Right lobe of liver (tissue), 6 donors: Measurements from ENCODE around the gene OPHN1. TPM values are rescaled to one million over a fixed set of nuclear protein-coding genes. Genes with fewer than 3 reads are reported as not detected.
A peak's percentile ranks its signal among the peaks of the same experiment; 100 is the strongest.

ENCODE experiments used
- ATAC-seq, 4 donors: fragments of 200-7000 bp; cut with Tn5 transposase; one replicate each; pipeline ENCODE4 v1.9.1; 2020; ENCODE audit warnings: mild to moderate bottlenecking in 4 of 4, moderate library complexity in 4 of 4
- DNase-seq, 3 donors: peaks; one replicate each; pipeline ENCODE4 v3.0.0-alpha.2; 2020
- H3K27ac ChIP-seq, 3 donors: fragments of 200-600 bp; one replicate each; pipeline ENCODE4 v1.8.0; 2022
- H3K27me3 ChIP-seq, 2 donors: fragments of 200-600 bp; one replicate each; pipeline ENCODE4 v1.8.0; 2022
- H3K36me3 ChIP-seq, 4 donors: fragments of 200-600 bp; sonication (generic) in 1 of 4; one replicate each; pipeline versions ENCODE4 v1.5.1 to v1.8.0; 2017 to 2022; ENCODE audit warnings: control low read depth in 1 of 4
- H3K4me1 ChIP-seq, 4 donors: fragments of 200-600 bp; sonication (generic) in 1 of 4; one replicate each; pipeline versions ENCODE4 v1.5.1 to v1.8.0; 2017 to 2022; ENCODE audit warnings: control low read depth in 1 of 4
- H3K4me3 ChIP-seq, 3 donors: fragments of 200-600 bp; one replicate each; pipeline ENCODE4 v1.8.0; 2022
- H3K9me3 ChIP-seq, 4 donors: fragments of 200-600 bp; sonication (generic) in 1 of 4; one replicate each; pipeline versions ENCODE4 v1.5.1 to v1.8.0; 2017 to 2022; ENCODE audit warnings: control low read depth in 1 of 4
- POLR2A ChIP-seq: fragments of 450-650 bp; IDR thresholded peaks from one replicate; pipeline ENCODE4 v1.6.1; 2017; ENCODE audit warnings: antibody characterized with exemption, mild to moderate bottlenecking
- WGBS: methylation state at CpG from one replicate; pipeline ENCODE4 v1.1.6; 2018; ENCODE audit warnings: low coverage, low lambda C conversion rate; ENCODE audit not compliant: insufficient coverage; ENCODE audit errors: missing lambda C conversion rate; 5-methylcytosine and 5-hydroxymethylcytosine counted together
- intact Hi-C, 2 donors: fragments of 100-400 bp; cut with DNase I; formaldehyde crosslinking; loops; one replicate each; pipeline versions ENCODE4 v1.11.2 to v1.14.1; 2022
- total RNA-seq, 6 experiments: library from RNA; depleted of rRNA in 2 of 6; stranded (reverse); fragments of >200 nt in 2 of 6; fragmentation: NEBNext Ultra II Directional in 3 of 6; extraction: Animal tissue kit (Norgen Biotek cat#: 25700) in 3 of 6; gene quantifications; one replicate each; pipeline versions ENCODE4 v1.1.0 to v1.2.4, GENCODE V29; 2016 to 2023
- TF ChIP-seq, protein P1 (sequence below), 4 donors: fragments of 200-600 bp in 3 of 4; fragments of 450-650 bp in 1 of 4; IDR thresholded peaks; one replicate each; pipeline versions ENCODE4 v1.5.1 to v1.8.0; 2016 to 2022; ENCODE audit warnings: antibody characterized with exemption in 4 of 4, mild to moderate bottlenecking in 2 of 4
- donor health status: DM: no; HTN: yes; CAD: no.
- donor health status: DM: no; HTN: no; CAD: no.
- donor health status: DM: no; HTN: no; CAD: no.
- donor health status: DM: no; HTN: yes; CAD: no.
- donor health status: DM: no; HTN: yes; CAD: no.

Gene OPHN1
- total RNA-seq, 6 experiments from 2014 or later: 0.47 to 1.2 (median 0.81) TPM

DNA sequence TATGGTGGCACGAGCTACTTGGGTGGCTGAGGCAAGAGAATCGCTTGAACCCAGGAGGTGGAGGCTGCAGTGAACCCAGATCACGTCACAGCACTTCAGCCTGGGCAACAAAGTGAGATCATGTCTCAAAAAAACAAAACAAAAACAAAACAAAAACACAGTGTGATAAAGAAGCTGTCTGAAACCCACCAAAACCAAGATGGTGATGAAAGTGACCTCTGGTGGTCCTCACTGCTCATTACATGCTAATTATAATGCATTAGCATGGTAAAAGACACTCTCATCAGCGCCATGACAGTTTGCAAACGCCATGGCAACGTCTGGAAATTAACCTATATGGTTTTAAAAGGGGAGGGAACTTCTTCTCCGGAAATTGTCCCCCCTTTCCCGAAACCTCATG is 29.4 kb upstream of the OPHN1 start:
- no peak for DNase-seq
- Histone ChIP-seq H3K36me3 (no peaks in the 10 kb centered on the region), H3K4me1 (no peaks in the 10 kb centered on the region), H3K27ac (no peak overlapping the region), H3K4me3 (no peak overlapping the region), H3K27me3 (no peaks in the 10 kb centered on the region), H3K9me3 (no peaks in the 10 kb centered on the region)
- TF ChIP-seq POLR2A: no peak
- TF ChIP-seq, protein P1, sequence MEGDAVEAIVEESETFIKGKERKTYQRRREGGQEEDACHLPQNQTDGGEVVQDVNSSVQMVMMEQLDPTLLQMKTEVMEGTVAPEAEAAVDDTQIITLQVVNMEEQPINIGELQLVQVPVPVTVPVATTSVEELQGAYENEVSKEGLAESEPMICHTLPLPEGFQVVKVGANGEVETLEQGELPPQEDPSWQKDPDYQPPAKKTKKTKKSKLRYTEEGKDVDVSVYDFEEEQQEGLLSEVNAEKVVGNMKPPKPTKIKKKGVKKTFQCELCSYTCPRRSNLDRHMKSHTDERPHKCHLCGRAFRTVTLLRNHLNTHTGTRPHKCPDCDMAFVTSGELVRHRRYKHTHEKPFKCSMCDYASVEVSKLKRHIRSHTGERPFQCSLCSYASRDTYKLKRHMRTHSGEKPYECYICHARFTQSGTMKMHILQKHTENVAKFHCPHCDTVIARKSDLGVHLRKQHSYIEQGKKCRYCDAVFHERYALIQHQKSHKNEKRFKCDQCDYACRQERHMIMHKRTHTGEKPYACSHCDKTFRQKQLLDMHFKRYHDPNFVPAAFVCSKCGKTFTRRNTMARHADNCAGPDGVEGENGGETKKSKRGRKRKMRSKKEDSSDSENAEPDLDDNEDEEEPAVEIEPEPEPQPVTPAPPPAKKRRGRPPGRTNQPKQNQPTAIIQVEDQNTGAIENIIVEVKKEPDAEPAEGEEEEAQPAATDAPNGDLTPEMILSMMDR (IDR thresholded peaks at IDR 0.05): peak; percentile 34 to 38 (median 37)
- intact Hi-C loops: no loop called here
- WGBS: 20% methylated on average over 6 of the region's 8 CpGs
- ATAC-seq: no peak

DNA sequence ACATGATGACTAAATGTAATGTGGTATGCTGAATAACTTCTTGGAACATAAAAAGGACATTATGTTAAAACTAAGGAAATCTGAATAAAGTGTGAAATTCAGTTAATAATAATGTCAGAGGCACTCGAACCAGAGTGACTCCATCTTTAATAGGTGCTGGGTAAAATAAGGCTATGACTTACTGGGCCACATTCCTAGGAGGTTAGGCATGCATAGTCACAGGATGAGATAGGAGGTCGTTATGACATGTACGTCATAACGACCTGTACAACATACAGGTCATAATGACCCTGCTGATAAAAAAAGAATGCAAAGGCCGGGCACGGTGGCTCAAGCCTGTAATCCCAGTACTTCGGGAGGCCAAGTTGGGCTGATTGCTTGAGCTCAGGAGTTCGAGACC is 28.9 kb upstream of the OPHN1 start:
- ATAC-seq: no peak
- Histone ChIP-seq H3K4me3 (no peak overlapping the region), H3K27ac (no peak overlapping the region), H3K27me3 (no peaks in the 10 kb centered on the region), H3K36me3 (no peaks in the 10 kb centered on the region), H3K4me1 (no peaks in the 10 kb centered on the region), H3K9me3 (no peaks in the 10 kb centered on the region)
- 58% methylated on average over 7 of the region's 8 CpGs for WGBS
- no peak for DNase-seq
- TF ChIP-seq, protein P1 (IDR thresholded peaks at IDR 0.05): no peak
- TF ChIP-seq POLR2A: no peak
- intact Hi-C loops: no loop called here

DNA sequence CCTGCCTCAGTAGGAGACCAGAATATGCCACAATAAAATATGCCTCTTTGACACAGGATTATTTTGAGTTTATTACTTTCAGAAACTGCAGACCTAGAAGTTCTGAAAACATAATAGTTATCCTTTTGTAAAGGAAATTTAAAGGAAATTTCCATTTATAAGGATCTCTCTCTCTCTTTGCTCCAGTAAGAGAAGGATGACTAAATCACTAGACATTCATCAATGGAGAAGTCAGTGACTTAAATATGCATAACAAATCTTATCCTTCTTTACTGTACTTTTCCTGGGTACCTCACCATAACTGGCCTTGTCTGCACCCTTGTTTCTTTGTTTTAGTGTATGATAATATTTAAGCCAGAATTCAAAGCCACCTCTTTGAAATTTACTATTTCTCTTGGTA is 28.3 kb upstream of the OPHN1 start:
- intact Hi-C loops: no loop called here
- Histone ChIP-seq H3K9me3 (no peaks in the 10 kb centered on the region), H3K4me3 (no peak overlapping the region), H3K27me3 (no peaks in the 10 kb centered on the region), H3K36me3 (no peaks in the 10 kb centered on the region), H3K4me1 (no peaks in the 10 kb centered on the region), H3K27ac (no peak overlapping the region)
- no peak for TF ChIP-seq POLR2A
- TF ChIP-seq, protein P1 (IDR thresholded peaks at IDR 0.05): no peak
- no peak for DNase-seq
- no peak for ATAC-seq

DNA sequence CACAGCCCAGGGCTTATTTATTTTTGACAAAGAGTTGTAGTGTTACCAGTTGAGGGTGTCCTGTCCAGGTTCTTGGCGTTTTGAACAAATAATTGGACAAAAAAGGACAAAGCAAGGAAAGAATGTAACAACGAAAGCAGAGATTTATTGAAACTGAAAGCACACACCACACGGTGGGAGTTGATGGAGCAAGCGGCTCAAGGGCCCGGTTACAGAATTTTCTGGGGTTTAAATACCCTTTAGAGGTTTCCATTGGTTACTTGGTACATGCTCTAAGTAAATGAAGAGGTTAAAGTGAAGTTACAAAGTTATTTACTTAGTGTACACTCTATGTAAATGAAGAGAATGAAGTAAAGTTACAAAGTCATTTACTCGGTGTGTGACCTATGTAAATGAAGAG is 27.8 kb upstream of the OPHN1 start:
- no peak overlapping the region for H3K4me3 ChIP-seq
- TF ChIP-seq, protein P1 (IDR thresholded peaks at IDR 0.05): no peak
- TF ChIP-seq POLR2A: no peak
- no peak overlapping the region for H3K27ac ChIP-seq
- H3K4me1 ChIP-seq: no peaks in the 10 kb centered on the region
- ATAC-seq (no peak), DNase-seq (no peak)
- no peaks in the 10 kb centered on the region for H3K36me3 ChIP-seq
- intact Hi-C loops: no loop called here
- WGBS: 36% methylated on average over 6 of the region's 6 CpGs
- no peaks in the 10 kb centered on the region for H3K27me3 ChIP-seq
- no peaks in the 10 kb centered on the region for H3K9me3 ChIP-seq

DNA sequence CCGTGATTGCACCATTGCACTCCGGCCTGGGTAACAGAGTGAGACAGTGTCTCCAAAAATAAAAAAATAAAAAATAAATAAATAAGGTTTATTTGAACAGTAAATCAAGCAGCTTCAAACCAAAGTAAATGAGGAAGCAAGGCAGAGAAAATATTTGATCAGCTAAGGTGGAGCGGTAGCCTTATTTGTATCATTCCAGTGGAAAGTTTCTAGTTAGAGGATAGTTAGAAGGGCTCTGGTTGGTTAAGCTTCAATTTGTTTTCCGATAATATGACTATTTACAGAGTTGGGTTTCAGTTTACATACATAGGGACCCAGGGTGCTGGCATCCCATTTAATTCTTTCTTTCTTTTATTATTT is 21.8 kb upstream of the OPHN1 start:
- DNase-seq: no peak
- H3K9me3 ChIP-seq: no peaks in the 10 kb centered on the region
- no peaks in the 10 kb centered on the region for H3K27me3 ChIP-seq
- intact Hi-C loops: no loop called here
- H3K4me1 ChIP-seq: no peaks in the 10 kb centered on the region
- TF ChIP-seq, protein P1 (IDR thresholded peaks at IDR 0.05): no peak
- TF ChIP-seq POLR2A: no peak
- 74% methylated on average over 4 of the region's 4 CpGs for WGBS
- ATAC-seq: no peak
- no peak overlapping the region for H3K4me3 ChIP-seq
- H3K36me3 ChIP-seq: no peaks in the 10 kb centered on the region
- H3K27ac ChIP-seq: no peak overlapping the region
